Measurements from ENCODE around the gene OR1N1. TPM values are rescaled to one million over a fixed set of nuclear protein-coding genes. Genes with fewer than 3 reads are reported as not detected.

Gene OR1N1
- total and polyA plus RNA-seq, 2 experiments from 2014 or later: not detected

DNA sequence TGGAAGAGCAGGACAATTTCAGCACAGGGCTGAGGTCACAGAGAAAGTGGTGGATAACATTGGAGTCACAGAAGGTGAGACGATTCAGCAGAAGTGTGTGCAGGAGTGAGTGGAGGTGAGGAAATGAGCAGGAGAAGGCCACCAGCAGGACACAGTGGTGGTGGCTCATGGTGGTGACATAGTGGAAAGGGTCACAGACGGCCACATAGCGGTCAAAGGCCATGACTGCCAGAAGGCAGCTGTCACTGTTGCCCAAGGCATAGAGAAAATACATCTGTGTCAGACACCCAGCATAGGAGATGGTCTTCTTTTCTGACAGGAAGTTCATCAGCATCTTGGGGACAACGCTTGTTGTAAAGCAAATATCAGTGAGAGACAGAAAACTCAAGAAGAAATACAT lies 40.8 kb upstream of the OR1N1 start (continued):
- TF ChIP-seq, protein P1, sequence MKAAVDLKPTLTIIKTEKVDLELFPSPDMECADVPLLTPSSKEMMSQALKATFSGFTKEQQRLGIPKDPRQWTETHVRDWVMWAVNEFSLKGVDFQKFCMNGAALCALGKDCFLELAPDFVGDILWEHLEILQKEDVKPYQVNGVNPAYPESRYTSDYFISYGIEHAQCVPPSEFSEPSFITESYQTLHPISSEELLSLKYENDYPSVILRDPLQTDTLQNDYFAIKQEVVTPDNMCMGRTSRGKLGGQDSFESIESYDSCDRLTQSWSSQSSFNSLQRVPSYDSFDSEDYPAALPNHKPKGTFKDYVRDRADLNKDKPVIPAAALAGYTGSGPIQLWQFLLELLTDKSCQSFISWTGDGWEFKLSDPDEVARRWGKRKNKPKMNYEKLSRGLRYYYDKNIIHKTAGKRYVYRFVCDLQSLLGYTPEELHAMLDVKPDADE (IDR thresholded peaks at IDR 0.05): no peak
- TF ChIP-seq JUNB (IDR thresholded peaks at IDR 0.05; ENCODE audit: unreplicated experiment) (no peak), REST (IDR thresholded peaks at IDR 0.05; ENCODE audit: unreplicated experiment) (no peak), POLR2AphosphoS5 (IDR thresholded peaks at IDR 0.05; ENCODE audit: low read depth) (no peak), NANOG (IDR thresholded peaks at IDR 0.05; ENCODE audit: borderline replicate concordance) (no peak), EZH2 (IDR thresholded peaks at IDR 0.05; ENCODE audit: low read depth, unreplicated experiment) (no peak)

DNA sequence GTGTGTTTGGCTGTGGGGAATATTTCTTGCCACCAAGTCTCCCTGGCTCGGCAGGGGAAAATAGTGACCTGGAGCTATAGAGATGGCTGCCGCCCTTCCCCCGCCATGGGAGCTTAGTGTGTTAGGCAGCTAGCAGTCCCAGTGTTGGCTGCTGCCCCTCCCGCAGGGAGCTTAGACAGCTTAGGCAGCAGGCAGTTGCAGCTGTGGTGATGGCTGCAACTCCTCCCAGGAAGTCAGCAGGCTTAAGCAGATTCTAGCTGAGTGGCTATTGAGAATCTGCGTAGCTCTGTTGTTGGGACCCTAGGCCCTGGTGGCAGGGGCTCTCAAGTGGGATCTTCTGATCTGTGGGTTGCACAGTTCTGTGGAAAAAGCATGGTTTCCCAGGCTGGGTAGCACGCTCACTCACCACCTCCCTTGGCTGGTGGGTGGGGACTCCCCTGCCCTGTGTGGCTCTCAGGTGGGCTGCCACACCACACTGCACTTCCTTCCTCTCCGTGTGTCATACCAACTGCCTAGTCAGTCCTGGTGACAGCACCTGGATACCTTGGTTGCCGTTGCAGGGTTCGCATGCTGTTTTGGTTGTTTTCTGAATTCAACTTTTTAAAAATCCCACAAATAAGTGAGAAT lies 35.2 kb upstream of the OR1N1 start:
- Mint-ChIP-seq H3K36me3 (ENCODE audit: low read depth) (peaks cover 12% of the 10 kb centered on the region), H3K27me3 (ENCODE audit: insufficient read depth, low read depth, poor library complexity) (no peaks in the 10 kb centered on the region), H3K4me3 (no peak overlapping the region), H3K9me3 (peaks cover 76% of the 10 kb centered on the region), H3K4me1 (no peaks in the 10 kb centered on the region), H3K27ac (no peak overlapping the region)
- Histone ChIP-seq H3K4me1 (ENCODE audit: insufficient read depth) (no peaks in the 10 kb centered on the region), H3K4me2 (0 out of 2 replicates have a peak overlapping the region, but pooled peaks have one; percentile 29), H2AFZ (peak overlapping the region; percentile 43; the same call in 1 of the 2 replicates), H3K79me2 (replicated peaks; ENCODE audit: insufficient read depth) (no peaks in the 10 kb centered on the region), H3K27me3 (ENCODE audit: insufficient read depth) (0 out of 2 replicates have a peak, but pooled peaks cover 8% of the 10 kb centered on the region), H4K20me1 (replicated peaks; ENCODE audit: insufficient read depth) (no peaks in the 10 kb centered on the region), H3K4me3 (no peak overlapping the region), H3F3A (replicated peaks; ENCODE audit: low read depth) (no peaks in the 10 kb centered on the region), H3K36me3 (ENCODE audit: insufficient read depth) (no peaks in the 10 kb centered on the region), H3K9me2 (ENCODE audit: insufficient read depth) (no peaks in the 10 kb centered on the region), H3K27ac (ENCODE audit: low read depth) (no peak overlapping the region)
- ATAC-seq: peak; percentile 93
- peak; percentile 58 for DNase-seq (ENCODE audit: low spot score)
- no peak for TF ChIP-seq JUNB (IDR thresholded peaks at IDR 0.05; ENCODE audit: unreplicated experiment)
- no peak for TF ChIP-seq EZH2phosphoT487 (IDR thresholded peaks at IDR 0.05; ENCODE audit: unreplicated experiment)
- TF ChIP-seq, protein P2, sequence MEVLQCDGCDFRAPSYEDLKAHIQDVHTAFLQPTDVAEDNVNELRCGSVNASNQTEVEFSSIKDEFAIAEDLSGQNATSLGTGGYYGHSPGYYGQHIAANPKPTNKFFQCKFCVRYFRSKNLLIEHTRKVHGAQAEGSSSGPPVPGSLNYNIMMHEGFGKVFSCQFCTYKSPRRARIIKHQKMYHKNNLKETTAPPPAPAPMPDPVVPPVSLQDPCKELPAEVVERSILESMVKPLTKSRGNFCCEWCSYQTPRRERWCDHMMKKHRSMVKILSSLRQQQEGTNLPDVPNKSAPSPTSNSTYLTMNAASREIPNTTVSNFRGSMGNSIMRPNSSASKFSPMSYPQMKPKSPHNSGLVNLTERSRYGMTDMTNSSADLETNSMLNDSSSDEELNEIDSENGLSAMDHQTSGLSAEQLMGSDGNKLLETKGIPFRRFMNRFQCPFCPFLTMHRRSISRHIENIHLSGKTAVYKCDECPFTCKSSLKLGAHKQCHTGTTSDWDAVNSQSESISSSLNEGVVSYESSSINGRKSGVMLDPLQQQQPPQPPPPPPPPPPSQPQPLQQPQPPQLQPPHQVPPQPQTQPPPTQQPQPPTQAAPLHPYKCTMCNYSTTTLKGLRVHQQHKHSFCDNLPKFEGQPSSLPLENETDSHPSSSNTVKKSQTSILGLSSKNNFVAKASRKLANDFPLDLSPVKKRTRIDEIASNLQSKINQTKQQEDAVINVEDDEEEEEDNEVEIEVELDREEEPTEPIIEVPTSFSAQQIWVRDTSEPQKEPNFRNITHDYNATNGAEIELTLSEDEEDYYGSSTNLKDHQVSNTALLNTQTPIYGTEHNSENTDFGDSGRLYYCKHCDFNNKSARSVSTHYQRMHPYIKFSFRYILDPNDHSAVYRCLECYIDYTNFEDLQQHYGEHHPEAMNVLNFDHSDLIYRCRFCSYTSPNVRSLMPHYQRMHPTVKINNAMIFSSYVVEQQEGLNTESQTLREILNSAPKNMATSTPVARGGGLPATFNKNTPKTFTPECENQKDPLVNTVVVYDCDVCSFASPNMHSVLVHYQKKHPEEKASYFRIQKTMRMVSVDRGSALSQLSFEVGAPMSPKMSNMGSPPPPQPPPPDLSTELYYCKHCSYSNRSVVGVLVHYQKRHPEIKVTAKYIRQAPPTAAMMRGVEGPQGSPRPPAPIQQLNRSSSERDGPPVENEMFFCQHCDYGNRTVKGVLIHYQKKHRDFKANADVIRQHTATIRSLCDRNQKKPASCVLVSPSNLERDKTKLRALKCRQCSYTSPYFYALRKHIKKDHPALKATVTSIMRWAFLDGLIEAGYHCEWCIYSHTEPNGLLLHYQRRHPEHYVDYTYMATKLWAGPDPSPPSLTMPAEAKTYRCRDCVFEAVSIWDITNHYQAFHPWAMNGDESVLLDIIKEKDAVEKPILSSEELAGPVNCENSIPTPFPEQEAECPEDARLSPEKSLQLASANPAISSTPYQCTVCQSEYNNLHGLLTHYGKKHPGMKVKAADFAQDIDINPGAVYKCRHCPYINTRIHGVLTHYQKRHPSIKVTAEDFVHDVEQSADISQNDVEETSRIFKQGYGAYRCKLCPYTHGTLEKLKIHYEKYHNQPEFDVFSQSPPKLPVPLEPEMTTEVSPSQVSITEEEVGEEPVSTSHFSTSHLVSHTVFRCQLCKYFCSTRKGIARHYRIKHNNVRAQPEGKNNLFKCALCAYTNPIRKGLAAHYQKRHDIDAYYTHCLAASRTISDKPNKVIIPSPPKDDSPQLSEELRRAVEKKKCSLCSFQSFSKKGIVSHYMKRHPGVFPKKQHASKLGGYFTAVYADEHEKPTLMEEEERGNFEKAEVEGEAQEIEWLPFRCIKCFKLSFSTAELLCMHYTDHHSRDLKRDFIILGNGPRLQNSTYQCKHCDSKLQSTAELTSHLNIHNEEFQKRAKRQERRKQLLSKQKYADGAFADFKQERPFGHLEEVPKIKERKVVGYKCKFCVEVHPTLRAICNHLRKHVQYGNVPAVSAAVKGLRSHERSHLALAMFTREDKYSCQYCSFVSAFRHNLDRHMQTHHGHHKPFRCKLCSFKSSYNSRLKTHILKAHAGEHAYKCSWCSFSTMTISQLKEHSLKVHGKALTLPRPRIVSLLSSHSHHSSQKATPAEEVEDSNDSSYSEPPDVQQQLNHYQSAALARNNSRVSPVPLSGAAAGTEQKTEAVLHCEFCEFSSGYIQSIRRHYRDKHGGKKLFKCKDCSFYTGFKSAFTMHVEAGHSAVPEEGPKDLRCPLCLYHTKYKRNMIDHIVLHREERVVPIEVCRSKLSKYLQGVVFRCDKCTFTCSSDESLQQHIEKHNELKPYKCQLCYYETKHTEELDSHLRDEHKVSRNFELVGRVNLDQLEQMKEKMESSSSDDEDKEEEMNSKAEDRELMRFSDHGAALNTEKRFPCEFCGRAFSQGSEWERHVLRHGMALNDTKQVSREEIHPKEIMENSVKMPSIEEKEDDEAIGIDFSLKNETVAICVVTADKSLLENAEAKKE (CRISPR knock-in tag; IDR thresholded peaks at IDR 0.05): no peak
- TF ChIP-seq REST (IDR thresholded peaks at IDR 0.05; ENCODE audit: unreplicated experiment): no peak
